A549 (cell line): ENCODE measurements around the gene NSD1.

Experiments used
- CHD4 ChIP-seq: fragments of 200-600 bp; sonication (generic); IDR thresholded peaks from 2 replicates; pipeline ENCODE4 v1.6.1; 2016; ENCODE audit warnings: antibody characterized with exemption, mild to moderate bottlenecking, borderline replicate concordance
- CTCF ChIP-seq: fragments of >200 bp; sonication (Bioruptor Twin); formaldehyde crosslinking; IDR thresholded peaks from 3 replicates; pipeline ENCODE4 v1.5.1; 2016
- E2F6 ChIP-seq: IDR thresholded peaks from 2 replicates; pipeline ENCODE4 v1.6.1; 2012; ENCODE audit warnings: low read depth, borderline replicate concordance
- EP300 ChIP-seq, 2 experiments: fragments of >200 bp; sonication (Bioruptor Twin); formaldehyde crosslinking; IDR thresholded peaks; 2 replicates in 1 of 2; 3 replicates in 1 of 2; pipeline ENCODE4 v1.6.1; 2016 to 2017
- HDAC2 ChIP-seq: fragments of 200-600 bp; sonication (generic); IDR thresholded peaks from 2 replicates; pipeline ENCODE4 v1.6.1; 2016
- JUNB ChIP-seq: fragments of >200 bp; sonication (Bioruptor Twin); formaldehyde crosslinking; IDR thresholded peaks from 2 replicates; pipeline ENCODE4 v1.6.1; 2016
- POLR2A ChIP-seq: IDR thresholded peaks from 2 replicates; pipeline ENCODE4 v1.6.1; 2012; ENCODE audit warnings: mild to moderate bottlenecking, low read length
- RAD21 ChIP-seq, 2 experiments: fragments of >200 bp in 1 of 2; sonication (Bioruptor Twin) in 1 of 2; formaldehyde crosslinking in 1 of 2; IDR thresholded peaks in 1 of 2; conservative IDR thresholded peaks in 1 of 2; 2 replicates in 1 of 2; 3 replicates in 1 of 2; pipeline ENCODE4 v1.6.1; 2012 to 2018; ENCODE audit warnings: inconsistent platforms in 1 of 2
- REST ChIP-seq: fragments of 200-600 bp; sonication (generic); IDR thresholded peaks from 2 replicates; pipeline ENCODE4 v1.6.1; 2016; ENCODE audit warnings: antibody characterized with exemption, mild to moderate bottlenecking, moderate library complexity
- ZFP36 ChIP-seq: fragments of 450-650 bp; IDR thresholded peaks from 2 replicates; pipeline ENCODE4 v1.6.1; 2014; ENCODE audit warnings: borderline replicate concordance; ENCODE audit not compliant: partially characterized antibody
- ZNF302 ChIP-seq: fragments of 250-450 bp; sonication (Bioruptor Pico); IDR thresholded peaks from 2 replicates; pipeline ENCODE4 v1.9.0; 2021; ENCODE audit warnings: inconsistent platforms, mild to moderate bottlenecking, moderate library complexity

GRCh38 chr5:177188775-177189174 lies 55.2 kb downstream of the NSD1 start:
- TF ChIP-seq E2F6, result no peak
- TF ChIP-seq POLR2A, result no peak
- no peak for TF ChIP-seq CTCF
- no peak for TF ChIP-seq HDAC2
- TF ChIP-seq CHD4, result no peak
- TF ChIP-seq EP300 (IDR thresholded peaks at IDR 0.05), result no peak
- TF ChIP-seq ZFP36, result no peak
- TF ChIP-seq ZNF302 (CRISPR knock-in tag), result no peak
- no peak for TF ChIP-seq REST
- no peak for TF ChIP-seq JUNB
- TF ChIP-seq RAD21 (conservative IDR thresholded peaks at IDR 0.05 in 1 of 2, IDR thresholded peaks at IDR 0.05 in 1 of 2), result no peak
